ENCODE data around the gene FBXW7. TPM values are rescaled to one million over a fixed set of nuclear protein-coding genes. Genes with fewer than 3 reads are reported as not detected.

FBXW7 gene
- total RNA-seq, 1 experiment from 2014 or later = 23.0 TPM

DNA sequence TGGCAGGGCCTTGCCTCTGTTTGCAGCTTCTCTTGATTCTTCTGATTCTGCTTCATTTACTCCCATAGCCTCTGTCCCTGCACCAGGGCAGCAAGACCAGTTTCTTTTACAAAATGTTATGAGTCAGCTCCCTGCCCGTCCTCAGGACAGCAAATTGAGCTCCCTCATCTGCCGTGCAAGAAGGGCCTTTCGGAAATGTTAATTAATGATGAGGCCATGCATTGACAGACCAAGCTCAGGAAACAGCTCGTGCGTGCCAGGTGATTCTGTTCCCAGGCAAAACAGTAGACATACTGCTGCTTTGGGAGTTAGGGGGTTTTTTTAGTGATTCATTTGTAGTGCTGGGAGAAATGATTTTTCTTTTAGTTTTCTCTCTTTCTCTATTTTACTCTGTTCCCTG is 231.7 kb downstream of the FBXW7 start (continued):
- no peak for TF ChIP-seq CBX3 (IDR thresholded peaks at IDR 0.05; ENCODE audit: low read depth)
- TF ChIP-seq JUND (IDR thresholded peaks at IDR 0.05) = no peak
- no peak for TF ChIP-seq TCF7L2 (IDR thresholded peaks at IDR 0.05; ENCODE audit: borderline replicate concordance, extremely low read depth, insufficient read depth, insufficient read length)

- Histone ChIP-seq H3K4me2 (ENCODE audit: low read length) (no peak overlapping the region), H3K79me2 (ENCODE audit: insufficient read depth, low read length) (no peaks in the 10 kb centered on the region), H3K27me3 (ENCODE audit: insufficient read depth, low read length) (no peaks in the 10 kb centered on the region), H3K4me3 (replicated peaks in 1 of 2; ENCODE audit: low read depth in 1 of 2, low read length in 2 of 2) (no peak overlapping the region), H2AFZ (ENCODE audit: low read depth, low read length, poor library complexity, severe bottlenecking) (no peak overlapping the region), H3K4me1 (ENCODE audit: control insufficient read depth in 1 of 2, insufficient read depth in 2 of 2, low read length in 2 of 2) (no peaks in the 10 kb centered on the region), H3K9ac (ENCODE audit: low read length) (no peak overlapping the region), H3K27ac (ENCODE audit: low read depth, low read length) (no peak overlapping the region), H3K9me2 (ENCODE audit: insufficient read depth) (no peaks in the 10 kb centered on the region), H4K20me1 (ENCODE audit: insufficient read depth) (no peaks in the 10 kb centered on the region), H3K36me3 (ENCODE audit: control insufficient read depth in 1 of 2, insufficient read depth in 2 of 2, low read length in 2 of 2) (no peaks in the 10 kb centered on the region), H3K9me3 (ENCODE audit: control insufficient read depth in 1 of 2, insufficient read depth in 1 of 2, low read depth in 1 of 2, low read length in 2 of 2) (no peaks in the 10 kb centered on the region)
- ChIA-PET RAD21 (ENCODE audit: low non-redundant PET in 1 of 2, low total read pairs in 2 of 2, uncharacterized antibody in 2 of 2, unreplicated experiment in 2 of 2) (no interaction called here), CTCF (no interaction called here), POLR2A (no interaction called here)
- DNase-seq (ENCODE audit: low read depth, low spot score) (no peak), ATAC-seq (no peak)
- TF ChIP-seq SRF (IDR thresholded peaks at IDR 0.05; ENCODE audit: low read depth) (no peak), POLR2AphosphoS5 (IDR thresholded peaks at IDR 0.05; ENCODE audit: low read depth, low read length) (no peak), REST (IDR thresholded peaks at IDR 0.05; ENCODE audit: low read depth) (no peak), CEBPB (IDR thresholded peaks at IDR 0.05; ENCODE audit: low read depth) (no peak), RAD21 (IDR thresholded peaks at IDR 0.05; ENCODE audit: low read depth) (no peak), JUND (IDR thresholded peaks at IDR 0.05) (no peak), SIN3A (IDR thresholded peaks at IDR 0.05; ENCODE audit: low read depth) (no peak), EGR1 (IDR thresholded peaks at IDR 0.05; ENCODE audit: low read depth) (no peak), EZH2 (IDR thresholded peaks at IDR 0.05) (no peak), FOSL1 (IDR thresholded peaks at IDR 0.05; ENCODE audit: low read depth) (no peak), ELF1 (IDR thresholded peaks at IDR 0.05; ENCODE audit: borderline replicate concordance, low read depth) (no peak), CBX3 (IDR thresholded peaks at IDR 0.05; ENCODE audit: low read depth) (no peak), POLR2A (IDR thresholded peaks at IDR 0.05; ENCODE audit: borderline replicate concordance, extremely low read depth, insufficient read depth, insufficient read length) (no peak), SP1 (IDR thresholded peaks at IDR 0.05; ENCODE audit: low read depth) (no peak), MAX (IDR thresholded peaks at IDR 0.05) (no peak), YY1 (IDR thresholded peaks at IDR 0.05; ENCODE audit: extremely low read depth, insufficient replicate concordance, low read depth, low read length) (no peak), ZNF274 (IDR thresholded peaks at IDR 0.05; ENCODE audit: low read depth, low read length) (no peak)
- TF ChIP-seq, protein P1, sequence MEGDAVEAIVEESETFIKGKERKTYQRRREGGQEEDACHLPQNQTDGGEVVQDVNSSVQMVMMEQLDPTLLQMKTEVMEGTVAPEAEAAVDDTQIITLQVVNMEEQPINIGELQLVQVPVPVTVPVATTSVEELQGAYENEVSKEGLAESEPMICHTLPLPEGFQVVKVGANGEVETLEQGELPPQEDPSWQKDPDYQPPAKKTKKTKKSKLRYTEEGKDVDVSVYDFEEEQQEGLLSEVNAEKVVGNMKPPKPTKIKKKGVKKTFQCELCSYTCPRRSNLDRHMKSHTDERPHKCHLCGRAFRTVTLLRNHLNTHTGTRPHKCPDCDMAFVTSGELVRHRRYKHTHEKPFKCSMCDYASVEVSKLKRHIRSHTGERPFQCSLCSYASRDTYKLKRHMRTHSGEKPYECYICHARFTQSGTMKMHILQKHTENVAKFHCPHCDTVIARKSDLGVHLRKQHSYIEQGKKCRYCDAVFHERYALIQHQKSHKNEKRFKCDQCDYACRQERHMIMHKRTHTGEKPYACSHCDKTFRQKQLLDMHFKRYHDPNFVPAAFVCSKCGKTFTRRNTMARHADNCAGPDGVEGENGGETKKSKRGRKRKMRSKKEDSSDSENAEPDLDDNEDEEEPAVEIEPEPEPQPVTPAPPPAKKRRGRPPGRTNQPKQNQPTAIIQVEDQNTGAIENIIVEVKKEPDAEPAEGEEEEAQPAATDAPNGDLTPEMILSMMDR (IDR thresholded peaks at IDR 0.05 in 2 of 3, conservative IDR thresholded peaks at IDR 0.05 in 1 of 3; ENCODE audit: borderline replicate concordance in 1 of 3, insufficient read depth in 1 of 3, low read depth in 2 of 3, low read length in 2 of 3) = no peak
- TF ChIP-seq, protein P2, sequence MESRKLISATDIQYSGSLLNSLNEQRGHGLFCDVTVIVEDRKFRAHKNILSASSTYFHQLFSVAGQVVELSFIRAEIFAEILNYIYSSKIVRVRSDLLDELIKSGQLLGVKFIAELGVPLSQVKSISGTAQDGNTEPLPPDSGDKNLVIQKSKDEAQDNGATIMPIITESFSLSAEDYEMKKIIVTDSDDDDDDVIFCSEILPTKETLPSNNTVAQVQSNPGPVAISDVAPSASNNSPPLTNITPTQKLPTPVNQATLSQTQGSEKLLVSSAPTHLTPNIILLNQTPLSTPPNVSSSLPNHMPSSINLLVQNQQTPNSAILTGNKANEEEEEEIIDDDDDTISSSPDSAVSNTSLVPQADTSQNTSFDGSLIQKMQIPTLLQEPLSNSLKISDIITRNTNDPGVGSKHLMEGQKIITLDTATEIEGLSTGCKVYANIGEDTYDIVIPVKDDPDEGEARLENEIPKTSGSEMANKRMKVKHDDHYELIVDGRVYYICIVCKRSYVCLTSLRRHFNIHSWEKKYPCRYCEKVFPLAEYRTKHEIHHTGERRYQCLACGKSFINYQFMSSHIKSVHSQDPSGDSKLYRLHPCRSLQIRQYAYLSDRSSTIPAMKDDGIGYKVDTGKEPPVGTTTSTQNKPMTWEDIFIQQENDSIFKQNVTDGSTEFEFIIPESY (IDR thresholded peaks at IDR 0.05; ENCODE audit: extremely low read depth, insufficient replicate concordance, low read length) = no peak
- intact Hi-C loops (cut with micrococcal nuclease) = no loop called here
- BruUV-seq (replicated peaks) = no TSS peak
Measured at GRCh38 chr4:152301381-152301780, 234.5 kb downstream of the FBXW7 start.

Data from HCT116 (cell line).